Memory B cell (primary cell): Measurements from ENCODE around the gene MCTP2.

Experiments
- ATAC-seq: fragments of 150-1000 bp; cut with Tn5 transposase; 2 replicates; pipeline ENCODE4 v1.10.0; 2021; ENCODE audit warnings: low read depth, mild to moderate bottlenecking, moderate library complexity
- DNase-seq, 2 donors: peaks; one replicate each; pipeline ENCODE4 v3.0.0; 2022; ENCODE audit warnings: low spot score in 2 of 2
- H3K27ac Mint-ChIP-seq: one replicate; pipeline ENCODE4 v1.8.0; 2022; ENCODE audit warnings: mild to moderate bottlenecking, moderate library complexity, mixed read lengths
- H3K27me3 Mint-ChIP-seq: one replicate; pipeline ENCODE4 v1.8.0; 2022; ENCODE audit warnings: mixed read lengths
- H3K36me3 Mint-ChIP-seq: one replicate; pipeline ENCODE4 v1.8.0; 2022; ENCODE audit warnings: mild to moderate bottlenecking, mixed read lengths
- H3K4me1 Mint-ChIP-seq: one replicate; pipeline ENCODE4 v1.8.0; 2022; ENCODE audit warnings: mixed read lengths
- H3K4me3 Mint-ChIP-seq: one replicate; pipeline ENCODE4 v1.8.0; 2022; ENCODE audit warnings: mild to moderate bottlenecking, moderate library complexity, mixed read lengths
- H3K9me3 Mint-ChIP-seq: one replicate; pipeline ENCODE4 v1.8.0; 2022; ENCODE audit warnings: mixed read lengths

Gene MCTP2

GRCh38 chr15:94411285-94411684 is 179.9 kb downstream of the MCTP2 start:
- no peak for ATAC-seq
- H3K36me3 Mint-ChIP-seq = peaks cover 9% of the 10 kb centered on the region
- H3K27me3 Mint-ChIP-seq = no peaks in the 10 kb centered on the region
- H3K4me3 Mint-ChIP-seq = no peak overlapping the region
- H3K27ac Mint-ChIP-seq = no peak overlapping the region
- no peak for DNase-seq
- no peaks in the 10 kb centered on the region for H3K9me3 Mint-ChIP-seq
- no peaks in the 10 kb centered on the region for H3K4me1 Mint-ChIP-seq

DNA sequence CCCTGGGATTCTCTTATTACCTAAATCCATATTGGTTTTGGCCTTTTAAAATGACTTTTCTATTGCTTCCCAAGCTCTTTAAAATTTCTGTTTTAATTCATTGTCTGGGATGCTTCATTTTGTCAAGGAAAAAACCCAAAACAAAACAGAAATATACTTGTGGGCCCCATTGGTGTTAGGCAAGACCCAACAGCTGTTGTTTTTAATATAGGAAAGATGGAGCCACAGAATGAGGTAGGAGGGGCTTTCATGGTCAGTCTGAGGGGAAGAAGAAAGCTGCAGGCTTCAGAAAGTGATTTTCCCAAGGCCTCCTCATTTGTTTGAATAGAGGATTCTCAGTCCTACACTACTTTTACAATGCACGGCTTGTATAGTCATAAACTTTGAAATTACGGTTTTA is 180.5 kb downstream of the MCTP2 start:
- H3K27me3 Mint-ChIP-seq = no peaks in the 10 kb centered on the region
- peaks cover 11% of the 10 kb centered on the region for H3K36me3 Mint-ChIP-seq
- H3K4me3 Mint-ChIP-seq = no peak overlapping the region
- H3K4me1 Mint-ChIP-seq = no peaks in the 10 kb centered on the region
- DNase-seq (no peak), ATAC-seq (no peak)
- H3K27ac Mint-ChIP-seq = peak overlapping the region; percentile 22
- no peaks in the 10 kb centered on the region for H3K9me3 Mint-ChIP-seq

DNA sequence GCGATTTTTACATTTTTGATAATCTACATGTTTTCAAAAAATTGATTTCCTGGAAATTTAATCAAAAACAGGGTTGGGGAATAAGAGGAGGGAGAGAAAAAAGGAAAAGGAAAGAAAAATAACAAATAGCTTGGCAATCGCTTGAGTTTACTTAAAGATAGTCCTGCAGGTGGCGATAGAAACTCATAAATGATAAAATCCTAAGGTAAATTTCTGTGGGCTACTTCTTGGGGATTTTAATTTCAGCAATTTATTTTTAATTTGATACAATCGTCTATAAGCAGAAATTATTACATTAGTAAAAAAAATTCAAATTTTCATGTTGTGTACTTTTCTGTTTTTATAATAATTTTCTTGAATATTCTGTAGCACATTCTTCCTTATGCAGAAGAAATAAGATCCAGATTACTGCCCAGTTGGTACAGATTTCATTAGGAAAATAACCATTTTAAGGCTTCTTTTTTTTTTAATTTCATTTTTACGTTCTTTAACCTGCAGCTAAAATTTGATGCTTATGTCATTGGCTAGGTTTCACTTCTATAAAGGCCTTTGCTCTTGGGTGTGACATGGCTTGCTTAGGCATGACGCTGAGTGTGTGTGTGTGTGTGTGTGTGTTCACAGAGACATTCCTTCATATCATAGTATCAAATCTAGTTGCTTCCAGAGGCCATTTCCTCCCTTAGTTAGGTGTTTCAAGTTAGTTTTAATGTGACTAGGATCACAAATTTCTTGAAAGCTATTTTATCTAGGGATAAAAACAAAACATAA is 181.8 kb downstream of the MCTP2 start:
- H3K4me3 Mint-ChIP-seq = no peak overlapping the region
- no peaks in the 10 kb centered on the region for H3K9me3 Mint-ChIP-seq

DNA sequence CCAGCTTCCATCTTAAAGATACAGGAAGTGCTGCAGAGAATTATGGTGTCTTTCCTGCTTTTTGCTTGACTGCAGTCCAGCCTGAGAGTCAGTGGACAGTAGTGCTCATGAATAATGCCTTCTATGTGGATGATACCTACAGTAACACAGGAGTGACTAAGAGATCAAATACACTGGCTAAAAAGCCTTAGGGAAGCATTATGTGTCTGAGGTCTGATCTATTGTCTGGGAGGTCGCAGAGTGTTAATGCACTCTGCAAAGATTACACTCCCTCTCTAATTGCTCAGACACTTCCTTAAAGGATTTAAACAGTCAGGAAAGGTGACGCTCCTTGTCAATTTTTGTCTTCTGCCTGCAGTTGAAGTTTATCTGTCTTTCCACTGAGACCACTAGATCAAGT is 183.6 kb downstream of the MCTP2 start:
- Mint-ChIP-seq H3K4me1 (no peaks in the 10 kb centered on the region), H3K9me3 (no peaks in the 10 kb centered on the region), H3K36me3 (peaks cover 9% of the 10 kb centered on the region), H3K27me3 (no peaks in the 10 kb centered on the region), H3K27ac (no peak overlapping the region), H3K4me3 (no peak overlapping the region)
- ATAC-seq (no peak), DNase-seq (no peak)

More for the DNA sequence above, 181.8 kb downstream of the MCTP2 start:
- peak; percentile 94 for ATAC-seq
- no peaks in the 10 kb centered on the region for H3K4me1 Mint-ChIP-seq
- peak in 1 of 2 donors; percentile 17 for DNase-seq
- no peaks in the 10 kb centered on the region for H3K27me3 Mint-ChIP-seq
- H3K36me3 Mint-ChIP-seq = peaks cover 12% of the 10 kb centered on the region
- H3K27ac Mint-ChIP-seq = no peak overlapping the region

DNA sequence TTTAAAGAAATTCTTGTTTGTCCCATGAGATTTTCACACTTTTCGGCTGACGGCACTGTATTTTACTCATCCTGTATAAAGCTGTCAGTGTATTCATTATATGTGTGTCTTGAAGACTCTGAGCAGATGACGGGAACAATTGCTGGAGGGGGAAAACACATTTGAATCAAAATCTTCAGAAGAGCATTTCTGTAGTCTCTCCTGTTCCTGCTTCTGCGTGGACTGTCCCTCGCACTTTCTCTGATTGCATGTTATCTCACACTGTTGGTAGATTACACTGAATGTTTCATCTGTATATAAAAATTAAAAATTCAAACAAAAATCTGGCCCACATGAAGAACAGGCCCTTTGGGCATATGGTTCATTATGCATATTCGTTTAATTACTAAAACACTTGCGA is 184.9 kb downstream of the MCTP2 start:
- Mint-ChIP-seq H3K4me1 (no peaks in the 10 kb centered on the region), H3K27ac (no peak overlapping the region), H3K4me3 (no peak overlapping the region), H3K27me3 (no peaks in the 10 kb centered on the region), H3K9me3 (no peaks in the 10 kb centered on the region), H3K36me3 (peaks cover 11% of the 10 kb centered on the region)
- no peak for DNase-seq
- ATAC-seq = no peak

GRCh38 chr15:94416820-94417219 is 185.5 kb downstream of the MCTP2 start:
- Mint-ChIP-seq H3K27ac (no peak overlapping the region), H3K4me1 (no peaks in the 10 kb centered on the region), H3K4me3 (no peak overlapping the region), H3K36me3 (peaks cover 11% of the 10 kb centered on the region), H3K9me3 (no peaks in the 10 kb centered on the region), H3K27me3 (no peaks in the 10 kb centered on the region)
- no peak for ATAC-seq
- no peak for DNase-seq

DNA sequence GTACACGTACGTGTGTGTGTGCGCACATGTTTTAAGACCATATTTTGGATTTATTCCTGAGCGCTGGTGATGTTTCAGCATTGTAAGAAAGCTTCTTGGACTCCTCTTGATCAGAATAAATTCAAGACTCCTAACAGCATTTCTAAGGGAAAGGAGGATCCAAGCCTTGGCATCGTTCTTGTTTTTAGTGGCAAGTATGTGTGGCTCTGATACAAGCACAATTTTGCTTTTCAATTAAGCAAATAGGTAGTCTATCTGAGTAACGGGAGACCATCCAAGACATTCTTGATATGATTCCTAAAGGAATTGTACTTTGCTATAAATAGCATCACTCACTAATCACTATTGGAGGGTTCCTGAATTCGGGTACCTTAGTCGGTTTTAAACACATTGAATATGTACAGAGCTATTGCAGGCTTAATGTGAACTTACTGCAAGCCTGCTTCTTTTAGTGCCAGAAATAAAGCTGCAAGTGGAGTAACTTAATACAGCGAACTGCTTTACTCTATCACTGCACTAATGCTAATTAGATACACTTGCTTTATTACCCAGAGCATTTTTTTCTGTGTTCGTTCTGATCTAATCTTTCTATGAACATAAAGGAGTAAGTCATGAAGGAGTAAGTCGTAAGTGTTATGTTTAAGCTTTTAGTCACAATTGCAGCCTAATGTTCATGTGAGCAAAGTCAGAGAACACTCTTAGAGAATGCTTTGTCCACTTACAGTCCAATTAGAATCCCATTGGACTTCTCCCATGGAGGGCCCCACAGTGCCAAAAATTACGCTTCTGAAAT is 186.3 kb downstream of the MCTP2 start:
- Mint-ChIP-seq H3K4me1 (no peaks in the 10 kb centered on the region), H3K27ac (no peak overlapping the region), H3K27me3 (no peaks in the 10 kb centered on the region), H3K36me3 (peaks cover 16% of the 10 kb centered on the region), H3K9me3 (peaks cover 2% of the 10 kb centered on the region), H3K4me3 (no peak overlapping the region)
- ATAC-seq = no peak
- DNase-seq = no peak

DNA sequence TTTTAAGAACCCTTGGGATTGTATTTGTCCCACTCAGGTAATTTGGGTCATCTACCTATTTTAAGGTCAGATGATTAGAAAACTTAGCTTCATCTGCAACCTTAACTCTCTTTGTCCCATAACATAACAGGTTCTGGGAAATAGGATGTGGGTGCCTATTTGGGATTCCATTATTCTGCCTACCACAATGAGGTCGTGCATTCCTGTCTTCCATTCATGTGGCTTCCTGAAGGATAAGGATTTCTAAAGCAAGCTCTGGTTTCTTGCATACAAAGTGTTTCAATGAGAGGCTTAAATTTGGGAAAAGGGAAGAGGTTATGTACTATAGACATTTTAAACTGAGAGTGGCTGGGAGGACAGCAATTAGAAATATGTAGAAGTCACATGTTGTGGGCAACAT is 190.3 kb downstream of the MCTP2 start:
- DNase-seq = no peak
- ATAC-seq = no peak
- H3K27me3 Mint-ChIP-seq = no peaks in the 10 kb centered on the region

GRCh38 chr15:94432279-94432678 is 200.9 kb downstream of the MCTP2 start:
- Mint-ChIP-seq H3K4me1 (peaks cover under 1% of the 10 kb centered on the region), H3K36me3 (peaks cover 17% of the 10 kb centered on the region), H3K4me3 (no peak overlapping the region), H3K27ac (no peak overlapping the region), H3K27me3 (no peaks in the 10 kb centered on the region), H3K9me3 (peaks cover under 1% of the 10 kb centered on the region)
- ATAC-seq (no peak), DNase-seq (no peak)

More for the DNA sequence above, 190.3 kb downstream of the MCTP2 start:
- H3K4me3 Mint-ChIP-seq = no peak overlapping the region
- peaks cover 22% of the 10 kb centered on the region for H3K36me3 Mint-ChIP-seq
- peaks cover 3% of the 10 kb centered on the region for H3K9me3 Mint-ChIP-seq
- no peak overlapping the region for H3K27ac Mint-ChIP-seq
- no peaks in the 10 kb centered on the region for H3K4me1 Mint-ChIP-seq

DNA sequence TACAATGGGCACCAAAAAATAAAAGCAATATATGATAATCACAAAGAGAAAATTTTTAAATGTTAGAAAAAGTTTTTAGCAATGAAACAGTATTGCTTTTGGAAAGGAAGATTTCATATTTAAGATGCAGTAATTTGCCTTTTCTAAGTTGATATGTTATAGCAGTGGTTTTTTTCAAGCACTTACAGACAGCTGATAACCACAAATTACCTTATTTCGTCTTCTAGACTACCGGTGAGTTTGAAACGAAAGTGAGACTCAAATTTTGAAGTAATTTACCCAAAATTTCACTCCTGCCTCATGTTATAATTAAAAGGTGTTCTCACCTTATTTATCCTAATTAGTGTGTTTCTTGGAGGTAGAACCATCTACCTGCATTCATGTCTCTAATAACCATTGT is 207.8 kb downstream of the MCTP2 start:
- H3K27ac Mint-ChIP-seq = no peak overlapping the region
- no peak for ATAC-seq
- H3K4me1 Mint-ChIP-seq = no peaks in the 10 kb centered on the region

DNA sequence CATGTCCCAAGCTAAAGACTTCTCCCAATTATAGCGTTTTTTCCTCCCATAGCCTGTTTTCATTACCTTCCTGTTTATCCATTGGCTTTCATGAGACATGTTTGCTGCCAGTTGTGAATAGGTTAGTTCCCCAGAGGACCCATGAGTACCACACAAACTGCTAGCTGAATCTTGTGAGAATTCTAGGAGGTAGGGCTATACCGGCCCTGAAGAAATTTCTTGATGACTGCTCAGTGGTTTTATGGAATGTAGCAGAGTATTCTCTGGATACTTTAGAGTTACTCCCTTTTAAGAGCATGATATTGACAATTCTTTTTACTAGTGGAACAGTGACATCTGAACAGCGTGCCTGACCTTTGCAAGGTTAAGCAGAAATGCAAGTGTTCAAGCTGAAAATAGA is 210.4 kb downstream of the MCTP2 start:
- Mint-ChIP-seq H3K4me1 (no peaks in the 10 kb centered on the region), H3K27me3 (no peaks in the 10 kb centered on the region), H3K27ac (no peak overlapping the region), H3K36me3 (peaks cover 30% of the 10 kb centered on the region), H3K4me3 (no peak overlapping the region), H3K9me3 (no peaks in the 10 kb centered on the region)
- DNase-seq (no peak), ATAC-seq (no peak)

More for the DNA sequence above, 207.8 kb downstream of the MCTP2 start:
- Mint-ChIP-seq H3K27me3 (no peaks in the 10 kb centered on the region), H3K4me3 (no peak overlapping the region), H3K9me3 (no peaks in the 10 kb centered on the region), H3K36me3 (peaks cover 27% of the 10 kb centered on the region)
- no peak for DNase-seq

DNA sequence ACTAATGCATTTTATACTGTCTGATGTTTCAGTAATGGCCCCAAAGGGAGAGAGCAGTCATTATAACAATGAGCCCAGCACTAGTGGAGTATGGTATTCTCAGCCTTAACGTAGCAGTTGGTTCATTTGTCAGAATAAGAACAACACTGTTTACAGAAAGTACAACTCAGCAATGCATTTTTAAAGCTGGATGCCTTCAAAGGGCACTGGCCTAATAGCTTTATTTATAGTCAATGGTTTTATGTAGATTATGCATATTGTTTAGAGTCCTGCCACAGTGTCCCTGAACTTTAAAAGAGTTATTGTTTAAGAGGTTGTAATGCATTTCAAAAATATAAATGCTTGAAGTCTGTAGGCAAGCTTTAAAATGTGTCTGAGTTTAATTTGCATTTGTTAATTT is 211.1 kb downstream of the MCTP2 start:
- DNase-seq = no peak
- Mint-ChIP-seq H3K9me3 (no peaks in the 10 kb centered on the region), H3K27ac (no peak overlapping the region), H3K4me3 (no peak overlapping the region), H3K4me1 (no peaks in the 10 kb centered on the region), H3K27me3 (no peaks in the 10 kb centered on the region), H3K36me3 (peaks cover 35% of the 10 kb centered on the region)
- no peak for ATAC-seq

DNA sequence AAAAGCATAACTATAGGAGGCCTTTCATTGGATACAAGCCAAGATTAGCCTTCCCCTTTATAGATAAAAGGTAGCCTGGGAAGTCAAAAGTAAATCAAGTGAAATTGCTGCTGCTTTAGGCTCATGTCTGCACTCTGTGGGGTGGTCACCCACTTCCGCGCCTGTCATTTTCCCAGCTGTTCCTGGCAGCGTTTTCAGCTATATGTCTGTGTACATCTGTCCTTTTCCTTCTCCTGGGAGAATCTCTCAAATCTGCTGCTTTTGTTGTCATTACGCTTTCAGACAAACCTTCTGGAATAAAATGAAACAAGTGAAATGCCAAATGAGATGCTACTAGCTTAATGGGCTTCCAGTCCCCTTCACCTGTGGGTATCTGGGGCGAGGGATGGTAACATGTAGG is 211.8 kb downstream of the MCTP2 start:
- Mint-ChIP-seq H3K4me1 (no peaks in the 10 kb centered on the region), H3K27ac (no peak overlapping the region), H3K4me3 (no peak overlapping the region), H3K27me3 (no peaks in the 10 kb centered on the region), H3K9me3 (no peaks in the 10 kb centered on the region), H3K36me3 (peaks cover 35% of the 10 kb centered on the region)
- DNase-seq (no peak), ATAC-seq (no peak)

GRCh38 chr15:94445566-94446160 is 214.3 kb downstream of the MCTP2 start:
- H3K4me1 Mint-ChIP-seq = no peaks in the 10 kb centered on the region
- peaks cover 28% of the 10 kb centered on the region for H3K36me3 Mint-ChIP-seq
- no peaks in the 10 kb centered on the region for H3K9me3 Mint-ChIP-seq
- no peaks in the 10 kb centered on the region for H3K27me3 Mint-ChIP-seq
- ATAC-seq (no peak), DNase-seq (no peak)
- H3K4me3 Mint-ChIP-seq = no peak overlapping the region
- no peak overlapping the region for H3K27ac Mint-ChIP-seq
